A549 (cell line): ENCODE results near the gene TTN.

ENCODE experiments used
- BCL3 ChIP-seq: fragments of >200 bp; sonication (Bioruptor Twin); formaldehyde crosslinking; IDR thresholded peaks from 3 replicates; pipeline ENCODE4 v1.6.1; 2016
- BHLHE40 ChIP-seq: IDR thresholded peaks from 2 replicates; pipeline ENCODE4 v1.6.1; 2012; ENCODE audit warnings: low read depth, low read length, inconsistent platforms
- CTCF ChIP-seq: fragments of >200 bp; sonication (Bioruptor Twin); formaldehyde crosslinking; IDR thresholded peaks from 3 replicates; pipeline ENCODE4 v1.5.1; 2016
- ELK1 ChIP-seq: fragments of 150-350 bp; IDR thresholded peaks from 2 replicates; pipeline ENCODE4 v1.6.1; 2014; ENCODE audit warnings: low read depth, mild to moderate bottlenecking, low read length
- EP300 ChIP-seq, 2 experiments: fragments of >200 bp; sonication (Bioruptor Twin); formaldehyde crosslinking; IDR thresholded peaks; 2 replicates in 1 of 2; 3 replicates in 1 of 2; pipeline ENCODE4 v1.6.1; 2016 to 2017
- KDM5A ChIP-seq: fragments of 200-600 bp; sonication (generic); IDR thresholded peaks from 2 replicates; pipeline ENCODE4 v1.6.1; 2016; ENCODE audit warnings: antibody characterized with exemption, mild to moderate bottlenecking
- MAX ChIP-seq: IDR thresholded peaks from 2 replicates; pipeline ENCODE4 v1.6.1; 2012
- PBX3 ChIP-seq: IDR thresholded peaks from 2 replicates; pipeline ENCODE4 v1.6.1; 2012
- RAD21 ChIP-seq, 2 experiments: fragments of >200 bp in 1 of 2; sonication (Bioruptor Twin) in 1 of 2; formaldehyde crosslinking in 1 of 2; IDR thresholded peaks in 1 of 2; conservative IDR thresholded peaks in 1 of 2; 2 replicates in 1 of 2; 3 replicates in 1 of 2; pipeline ENCODE4 v1.6.1; 2012 to 2018; ENCODE audit warnings: inconsistent platforms in 1 of 2

GRCh38 chr2:178827111-178827510 lies 19.9 kb upstream of the TTN start:
- TF ChIP-seq RAD21 (conservative IDR thresholded peaks at IDR 0.05 in 1 of 2, IDR thresholded peaks at IDR 0.05 in 1 of 2) (no peak), CTCF (no peak), EP300 (IDR thresholded peaks at IDR 0.05) (no peak), BHLHE40 (no peak), ELK1 (no peak), PBX3 (no peak), KDM5A (no peak), MAX (no peak), BCL3 (no peak)
